HG02970 (cell line): ENCODE measurements around the gene APRT.
"Not testable (repeated sequence)": the region's sequence is repeated elsewhere in the genome, so short reads cannot be mapped to it uniquely, and the experiment has no call there.

Source experiments
- ATAC-seq: cut with Tn5 transposase; IDR thresholded peaks from one replicate; pipeline ENCODE4 v1.9.1; 2021; ENCODE audit warnings: mild to moderate bottlenecking, moderate library complexity, moderate number of reproducible peaks; ENCODE audit not compliant: unreplicated experiment, low FRiP score

APRT gene

GRCh38 chr16:88824256-88825077 lies 12.7 kb upstream of the APRT start:
- ATAC-seq, result no peak

GRCh38 chr16:88823646-88824045 lies 11.9 kb upstream of the APRT start:
- not testable (repeated sequence) for ATAC-seq

- no peak for ATAC-seq
Measured at GRCh38 chr16:88822281-88823040, 10.7 kb upstream of the APRT start.

GRCh38 chr16:88821168-88821850 lies 9.6 kb upstream of the APRT start:
- no peak for ATAC-seq

- no peak for ATAC-seq
Measured at GRCh38 chr16:88820385-88821025, 8.8 kb upstream of the APRT start.

GRCh38 chr16:88819126-88819525 lies 7.4 kb upstream of the APRT start:
- no peak for ATAC-seq

- no peak for ATAC-seq
Measured at GRCh38 chr16:88818575-88818874, 6.8 kb upstream of the APRT start.

GRCh38 chr16:88817785-88818574 lies 6.3 kb upstream of the APRT start:
- no peak for ATAC-seq

GRCh38 chr16:88816736-88817535 lies 5.2 kb upstream of the APRT start:
- no peak for ATAC-seq

GRCh38 chr16:88815901-88816589 lies 4.3 kb upstream of the APRT start:
- ATAC-seq, result no peak

- no peak for ATAC-seq
Measured at GRCh38 chr16:88815227-88815626, 3.5 kb upstream of the APRT start.

GRCh38 chr16:88814144-88814502 lies 2.4 kb upstream of the APRT start:
- ATAC-seq, result no peak

GRCh38 chr16:88813269-88814143 lies 1.8 kb upstream of the APRT start:
- ATAC-seq, result no peak

GRCh38 chr16:88812513-88813268 lies 963 bp upstream of the APRT start:
- ATAC-seq, result no peak

GRCh38 chr16:88810912-88811768 lies 588 bp downstream of the APRT start:
- peak; percentile 39 for ATAC-seq

GRCh38 chr16:88810166-88810911 lies 1.4 kb downstream of the APRT start:
- no peak for ATAC-seq
